Erythroblast (primary cell): ENCODE results near the gene TOM1L1.

ENCODE experiments used
- GATA1 ChIP-seq: IDR thresholded peaks from 2 replicates; pipeline ENCODE4 v1.6.1; 2011; ENCODE audit warnings: low read depth, mild to moderate bottlenecking, control low read depth, low read length, moderate library complexity
- POLR2A ChIP-seq: IDR thresholded peaks from 2 replicates; pipeline ENCODE4 v1.6.1; 2011; ENCODE audit warnings: mild to moderate bottlenecking, low read length

DNA sequence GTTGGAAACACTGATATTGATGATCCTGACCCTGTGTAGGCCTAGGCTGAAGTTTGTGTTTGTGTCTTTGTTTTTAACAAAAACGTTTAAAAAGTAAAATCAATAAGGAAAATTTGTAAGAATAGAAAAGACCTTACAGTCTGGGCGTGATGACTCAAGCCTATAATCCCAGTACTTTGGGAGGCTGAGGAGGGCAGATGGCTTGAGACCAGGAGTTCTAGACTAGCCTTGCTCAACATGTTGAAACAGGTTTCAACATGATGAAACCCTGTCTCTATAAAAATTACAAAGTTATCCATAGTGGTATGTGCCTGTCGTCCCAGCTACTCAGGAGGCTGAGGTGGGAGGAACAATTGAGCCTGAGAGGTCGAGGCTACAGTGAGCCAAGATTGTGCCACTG, 18.3 kb upstream of the TOM1L1 start:
- no peak for TF ChIP-seq POLR2A
- TF ChIP-seq GATA1, result no peak
